Heart left ventricle (tissue), 13 donors: Measurements from ENCODE around the gene ENKD1.
"Not testable (repeated sequence)": the region's sequence is repeated elsewhere in the genome, so short reads cannot be mapped to it uniquely, and the experiment has no call there.

Experiments used
- CTCF ChIP-seq, 12 donors: fragments of 200-600 bp; sonication (generic) in 4 of 12; IDR thresholded peaks; one replicate each; pipeline versions ENCODE4 v1.5.0 to v1.8.0; 2018 to 2022; ENCODE audit warnings: antibody characterized with exemption in 12 of 12, mild to moderate bottlenecking in 5 of 12
- POLR2A ChIP-seq, 2 donors: fragments of 450-650 bp; IDR thresholded peaks; one replicate each; pipeline ENCODE4 v1.6.1; 2017; ENCODE audit warnings: antibody characterized with exemption in 2 of 2, mild to moderate bottlenecking in 2 of 2, moderate library complexity in 2 of 2
- donor health status: ischemic (EF 13 %, LVEDD 7.1; RV severe dilation, severe dysfunction).
- donor health status: DM: no; HTN: yes; CAD: no.
- donor health status: DM: no; HTN: no; CAD: no.
- donor health status: ischemic (EF 25% LVEDD 6.9; RV normal size, moderate dysfunction).
- donor health status: ischemic (EF 25% LVEDD 5.7; RV mildly dilated, moderate dysfunction).
- donor health status: ischemic (EF 35%, LVEDD 5.7; RV mildly dilated, moderate dysfunction).
- donor health status: nonischemic (EF 11% LVEDD 7.7; RV severe dilation, severe dysfunction).
- donor health status: DM: yes; HTN: yes; CAD: no.
- donor health status: PGD.
- donor health status: ischemic (EF 29% LVEDD 5.4; RV normal size, mild dysfunction).
- donor health status: nonischemic (EF 23%, LVEDD 6.1; RV moderate dilation, normal function).

- not testable (repeated sequence) for TF ChIP-seq CTCF, POLR2A (IDR thresholded peaks at IDR 0.05)
Measured at GRCh38 chr16:67693517-67694285, 27.2 kb upstream of the ENKD1 start.
